ENCODE results near the gene DUS3L. TPM values are rescaled to one million over a fixed set of nuclear protein-coding genes. Genes with fewer than 3 reads are reported as not detected.

The DUS3L gene
- total and polyA plus RNA-seq, 2 donors (not counting 1 experiment from before 2014, with no cell fraction given), result 84.6 to 118 TPM

DNA sequence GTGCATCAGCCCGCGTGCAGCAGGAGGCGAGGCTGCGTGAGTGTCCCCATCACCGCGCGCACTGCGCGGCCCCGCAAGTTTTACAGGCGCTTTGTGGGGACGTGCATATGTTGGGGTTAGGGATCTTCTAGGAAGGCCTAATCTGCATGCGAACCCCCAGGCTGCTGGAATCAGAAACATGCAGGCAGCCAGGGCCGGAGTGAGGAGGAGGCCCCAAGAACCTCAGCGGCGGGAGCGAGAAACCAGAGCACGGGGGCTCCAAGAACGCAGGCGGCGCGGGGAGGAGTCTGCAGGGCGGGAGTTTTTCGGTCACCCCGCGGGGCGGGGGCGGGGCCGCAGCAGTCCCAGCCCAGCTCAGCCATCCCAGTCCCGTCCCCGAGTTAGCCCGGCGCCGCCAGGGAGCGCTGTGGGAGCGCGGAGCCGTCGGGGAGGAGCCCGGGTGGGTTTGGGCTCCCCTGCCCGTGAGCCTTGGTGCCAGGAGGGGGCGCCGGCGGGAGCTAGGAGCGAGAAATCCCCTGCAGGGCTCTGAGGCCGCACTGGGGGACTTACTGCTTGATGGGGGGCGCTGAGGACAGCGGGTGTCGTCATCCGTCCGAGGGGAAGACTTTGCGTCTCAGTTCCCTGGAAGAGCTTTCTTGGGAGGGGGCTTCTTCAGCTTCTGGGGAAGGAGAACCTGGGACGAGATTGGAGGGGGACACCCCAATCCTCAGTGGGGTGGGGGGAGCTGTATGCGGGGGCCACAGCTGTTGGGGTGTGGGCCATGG lies 13.0 kb upstream of the DUS3L start:
- H3K9me3 Mint-ChIP-seq (ENCODE audit: insufficient read depth), result no peaks in the 10 kb centered on the region
- Histone ChIP-seq H3K27me3 (replicated peaks in 1 of 4; ENCODE audit: control extremely low read depth in 1 of 4, control insufficient read depth in 3 of 4, insufficient read depth in 4 of 4, low read length in 3 of 4) (peaks cover 0 to 66% (median 29%) of the 10 kb centered on the region in 4 experiments), H3K27ac (ENCODE audit: low read length in 2 of 2) (peak overlapping the region in 1 of 2 donors; percentile 53), H3K4me2 (replicated peaks; ENCODE audit: low read depth, low read length, poor library complexity, severe bottlenecking) (peak overlapping the region; percentile 80), H2AFZ (ENCODE audit: insufficient read depth, low read depth, low read length, poor library complexity, severe bottlenecking) (peak overlapping the region; percentile 59), H3K36me3 (replicated peaks in 1 of 2; ENCODE audit: control extremely low read depth in 1 of 2, control insufficient read depth in 1 of 2, extremely low read depth in 1 of 2, insufficient read depth in 2 of 2, low read length in 1 of 2) (no peaks in the 10 kb centered on the region), H3K4me1 (ENCODE audit: control insufficient read depth in 2 of 2, insufficient read depth in 2 of 2, low read length in 2 of 2) (peaks cover 20 to 27% of the 10 kb centered on the region in 2 donors), H3K9me3 (ENCODE audit: control extremely low read depth in 1 of 3, control insufficient read depth in 2 of 3, insufficient read depth in 1 of 3, low read length in 2 of 3) (peaks cover 0 to 45% (median 0%) of the 10 kb centered on the region in 3 donors), H3K9ac (ENCODE audit: low read length) (peak overlapping the region; percentile 50), H3K4me3 (ENCODE audit: control extremely low read depth in 1 of 5, extremely low read depth in 1 of 5, insufficient read depth in 1 of 5, low read depth in 2 of 5, low read length in 4 of 5) (peak overlapping the region in 4 of 5 experiments; percentile 7 to 55 (median 42)), H4K20me1 (ENCODE audit: control insufficient read depth, insufficient read depth, low read length, poor library complexity, severe bottlenecking) (no peaks in the 10 kb centered on the region), H3K79me2 (ENCODE audit: control insufficient read depth, insufficient read depth, low read length) (no peaks in the 10 kb centered on the region)
- ChIA-PET POLR2A (interaction anchor here (0.9 kb wide), 2 partner anchors 218 to 1134 kb away, joined by 5 to 6 read pairs; no protein-coding TSS in a partner anchor), CTCF (interaction anchor here (0.5 to 2.0 kb wide), 14 partner anchors 10 to 226 kb away, joined by 3 to 16 read pairs (median 4); partner anchors contain the start of genes DUS3L, NDUFA11 and VMAC)
- 4% methylated on average over 52 of the region's 54 CpGs for WGBS (ENCODE audit: insufficient coverage)
- peaks cover 26% of the 10 kb centered on the region for H3K27me3 Mint-ChIP-seq
- peak; percentile 91 for ATAC-seq (ENCODE audit: low read depth)
- peak; percentile 92 for DNase-seq
- H3K27ac Mint-ChIP-seq, result peak overlapping the region; percentile 50
- intact Hi-C loops (cut with micrococcal nuclease), result loop anchor here (1.0 to 2.0 kb wide), 2 partner anchors 13 to 219 kb away; partner anchors contain the start of gene DUS3L
- H3K4me3 Mint-ChIP-seq, result peak overlapping the region; percentile 76
- peaks cover 22% of the 10 kb centered on the region for H3K4me1 Mint-ChIP-seq
- TF ChIP-seq CTCF (IDR thresholded peaks at IDR 0.05) (peak; percentile 85), EZH2 (IDR thresholded peaks at IDR 0.05; ENCODE audit: borderline replicate concordance, insufficient read depth, low read depth, low read length, poor library complexity, severe bottlenecking) (no peak)

GRCh38 chr19:5803441-5803751 lies 12.4 kb upstream of the DUS3L start:
- ChIA-PET CTCF (interaction anchor here (1.1 to 2.0 kb wide), 8 partner anchors 9 to 219 kb away, joined by 4 to 16 read pairs (median 8); partner anchors contain the start of genes DUS3L, NDUFA11 and VMAC), POLR2A (interaction anchor here (0.9 kb wide), 2 partner anchors 219 to 1134 kb away, joined by 5 to 6 read pairs; no protein-coding TSS in a partner anchor)
- H3K4me2 ChIP-seq (replicated peaks; ENCODE audit: low read depth, low read length, poor library complexity, severe bottlenecking), result peak overlapping the region; percentile 80
- no peaks in the 10 kb centered on the region for H3K9me3 Mint-ChIP-seq (ENCODE audit: insufficient read depth)
- H2AFZ ChIP-seq (ENCODE audit: insufficient read depth, low read depth, low read length, poor library complexity, severe bottlenecking), result peak overlapping the region; percentile 59
- no peak for ATAC-seq (ENCODE audit: low read depth)
- H3K4me3 Mint-ChIP-seq, result peak overlapping the region; percentile 76
- peak overlapping the region; percentile 50 for H3K9ac ChIP-seq (ENCODE audit: low read length)
- TF ChIP-seq EZH2 (IDR thresholded peaks at IDR 0.05; ENCODE audit: borderline replicate concordance, insufficient read depth, low read depth, low read length, poor library complexity, severe bottlenecking) (no peak), CTCF (IDR thresholded peaks at IDR 0.05) (no peak)
- peaks cover 22% of the 10 kb centered on the region for H3K4me1 Mint-ChIP-seq
- no peaks in the 10 kb centered on the region for H3K79me2 ChIP-seq (ENCODE audit: control insufficient read depth, insufficient read depth, low read length)
- H3K4me1 ChIP-seq (ENCODE audit: control insufficient read depth in 2 of 2, insufficient read depth in 2 of 2, low read length in 2 of 2), result peaks cover 20 to 27% of the 10 kb centered on the region in 2 donors
- H3K27me3 ChIP-seq (replicated peaks in 1 of 4; ENCODE audit: control extremely low read depth in 1 of 4, control insufficient read depth in 3 of 4, insufficient read depth in 4 of 4, low read length in 3 of 4), result peaks cover 0 to 70% (median 29%) of the 10 kb centered on the region in 4 experiments
- 27% methylated on average over 4 of the region's 8 CpGs for WGBS (ENCODE audit: insufficient coverage)
- DNase-seq, result no peak
- H3K27ac Mint-ChIP-seq, result no peak overlapping the region
- no peak overlapping the region for H3K27ac ChIP-seq (ENCODE audit: low read length in 2 of 2)
- H3K36me3 ChIP-seq (replicated peaks in 1 of 2; ENCODE audit: control extremely low read depth in 1 of 2, control insufficient read depth in 1 of 2, extremely low read depth in 1 of 2, insufficient read depth in 2 of 2, low read length in 1 of 2), result no peaks in the 10 kb centered on the region
- peaks cover 29% of the 10 kb centered on the region for H3K27me3 Mint-ChIP-seq
- no peaks in the 10 kb centered on the region for H4K20me1 ChIP-seq (ENCODE audit: control insufficient read depth, insufficient read depth, low read length, poor library complexity, severe bottlenecking)
- peaks cover 0 to 45% (median 0%) of the 10 kb centered on the region in 3 donors for H3K9me3 ChIP-seq (ENCODE audit: control extremely low read depth in 1 of 3, control insufficient read depth in 2 of 3, insufficient read depth in 1 of 3, low read length in 2 of 3)
- H3K4me3 ChIP-seq (ENCODE audit: control extremely low read depth in 1 of 5, extremely low read depth in 1 of 5, insufficient read depth in 1 of 5, low read depth in 2 of 5, low read length in 4 of 5), result peak overlapping the region in 4 of 5 experiments; percentile 7 to 55 (median 40)
- intact Hi-C loops (cut with micrococcal nuclease), result no loop called here
